PC-9 (cell line): Measurements from ENCODE around the gene JADE2. TPM values are rescaled to one million over a fixed set of nuclear protein-coding genes. Genes with fewer than 3 reads are reported as not detected.
"Not testable (repeated sequence)": the region's sequence is repeated elsewhere in the genome, so short reads cannot be mapped to it uniquely, and the experiment has no call there.

Experiments used
- BruUV-seq: library from RNA; stranded (reverse); fragments of 400-500 nt; replicated peaks from 2 replicates; lab custom pipeline; 2021; lab: Mats Ljungman, UMichigan
- CTCF ChIA-PET: fragments of 300-600 bp; sonication (Branson Sonifier 250); formaldehyde crosslinking; loops from one replicate; lab custom pipeline; 2022; ENCODE audit warnings: antibody characterized with exemption; lab: Charles Lee
- POLR2A ChIA-PET: fragments of 300-600 bp; sonication (Branson Sonifier 250); formaldehyde crosslinking; loops from one replicate; lab custom pipeline; 2022; ENCODE audit warnings: antibody characterized with exemption; ENCODE audit not compliant: unreplicated experiment; lab: Charles Lee
- DNase-seq, 2 experiments: peaks; one replicate each; pipeline versions ENCODE4 v3.0.0 to v3.0.0-alpha.2; 2015 to 2022; ENCODE audit warnings: mixed read lengths in 1 of 2
- H2AFZ ChIP-seq: fragments of 200-600 bp; sonication (generic); 2 replicates; pipeline ENCODE4 v1.8.1; 2017; ENCODE audit warnings: antibody characterized with exemption
- H3F3A ChIP-seq: fragments of 200-600 bp; sonication (generic); 2 replicates; pipeline ENCODE4 v1.8.1; 2017; ENCODE audit warnings: antibody characterized with exemption, mild to moderate bottlenecking, low read depth; ENCODE audit not compliant: insufficient read depth
- H3K27ac ChIP-seq: fragments of 200-600 bp; sonication (generic); 2 replicates; pipeline ENCODE4 v1.6.1; 2016; ENCODE audit warnings: mixed run types
- H3K27me3 ChIP-seq: fragments of 200-600 bp; sonication (generic); 2 replicates; pipeline ENCODE4 v1.6.1; 2016; ENCODE audit warnings: low read depth, mixed run types; ENCODE audit not compliant: insufficient read depth
- H3K36me3 ChIP-seq: fragments of 200-600 bp; sonication (generic); 2 replicates; pipeline ENCODE4 v1.6.1; 2016; ENCODE audit warnings: low read depth, mixed run types
- H3K4me1 ChIP-seq: fragments of 200-600 bp; sonication (generic); replicated peaks from 2 replicates; pipeline ENCODE4 v1.6.1; 2016; ENCODE audit warnings: mixed run types; ENCODE audit not compliant: insufficient read depth
- H3K4me2 ChIP-seq: fragments of 200-600 bp; sonication (generic); 2 replicates; pipeline ENCODE4 v1.6.1; 2017; ENCODE audit warnings: mixed run types
- H3K4me3 ChIP-seq: fragments of 200-600 bp; sonication (generic); 2 replicates; pipeline ENCODE4 v1.6.1; 2016; ENCODE audit warnings: mixed run types
- H3K79me2 ChIP-seq: fragments of 200-600 bp; sonication (generic); 2 replicates; pipeline ENCODE4 v1.6.1; 2017; ENCODE audit warnings: low read depth, mixed run types
- H3K9me2 ChIP-seq: fragments of 200-600 bp; sonication (generic); 2 replicates; pipeline ENCODE4 v1.8.1; 2017; ENCODE audit warnings: mild to moderate bottlenecking; ENCODE audit not compliant: insufficient read depth
- H3K9me3 ChIP-seq: fragments of 200-600 bp; sonication (generic); 2 replicates; pipeline ENCODE4 v1.8.1; 2016; ENCODE audit warnings: low read depth; ENCODE audit not compliant: insufficient read depth
- H4K20me1 ChIP-seq: fragments of 200-600 bp; sonication (generic); 2 replicates; pipeline ENCODE4 v1.8.1; 2017; ENCODE audit not compliant: insufficient read depth
- EZH2 ChIP-seq: fragments of 200-600 bp; sonication (generic); IDR thresholded peaks from 2 replicates; pipeline ENCODE4 v1.8.0; 2017; ENCODE audit warnings: antibody characterized with exemption, low read depth
- intact Hi-C: fragments of 100-400 bp; cut with micrococcal nuclease; formaldehyde crosslinking; loops from one replicate; pipeline ENCODE4 v1.10.0; 2022; ENCODE audit not compliant: unreplicated experiment
- total RNA-seq: library from RNA; stranded (reverse); gene quantifications from 2 replicates; pipeline ENCODE4 v1.2.3, GENCODE V29; 2021
- TF ChIP-seq, protein P1 (sequence below): fragments of 200-600 bp; sonication (generic); conservative IDR thresholded peaks from 2 replicates; pipeline ENCODE4 v1.6.1; 2017; ENCODE audit warnings: mixed run types, antibody characterized with exemption, mild to moderate bottlenecking, moderate library complexity

JADE2 gene
- total RNA-seq, 1 experiment from 2014 or later: 82.1 TPM

DNA sequence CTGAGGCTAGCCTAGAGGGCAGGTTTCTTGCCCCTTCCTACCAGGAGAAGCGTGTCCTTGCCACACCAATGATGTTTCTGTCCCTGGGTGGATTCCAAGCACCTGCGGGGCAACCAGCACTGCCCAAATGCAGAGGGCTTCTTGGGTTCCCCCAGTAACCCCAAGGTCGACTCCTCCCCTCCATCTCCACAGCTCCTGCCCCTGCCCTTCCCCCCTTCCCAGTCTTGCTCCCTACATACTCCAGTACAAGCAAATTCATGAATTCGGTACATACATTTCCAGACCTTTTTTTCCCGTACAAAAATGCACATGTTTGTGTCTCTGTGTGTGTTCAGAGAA is 12.8 kb upstream of the JADE2 start:
- peak overlapping the region; percentile 72 for H2AFZ ChIP-seq

DNA sequence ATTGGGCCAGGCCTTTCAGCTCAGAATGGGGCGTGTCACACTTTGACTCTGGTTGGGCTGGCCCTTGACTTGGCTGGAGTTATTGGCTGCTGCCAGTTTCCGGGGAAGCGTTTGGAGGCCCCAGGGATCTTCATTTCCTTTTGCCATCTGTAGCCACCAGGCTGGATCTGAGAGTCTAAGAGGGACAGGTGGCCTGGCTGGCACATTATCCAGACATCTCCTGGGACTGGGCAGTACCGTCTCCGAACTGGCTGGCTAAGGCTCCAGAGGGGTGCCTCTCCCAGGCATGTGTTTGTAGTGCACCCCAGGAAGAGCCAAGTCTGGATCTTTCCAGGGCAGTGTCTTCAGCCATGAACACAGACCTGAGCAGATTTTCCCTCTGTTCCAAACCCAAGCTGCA is 9.7 kb upstream of the JADE2 start:
- DNase-seq: no peak
- Histone ChIP-seq H3K27ac (no peak overlapping the region), H3K4me3 (no peak overlapping the region), H3K9me2 (no peaks in the 10 kb centered on the region), H3K79me2 (no peaks in the 10 kb centered on the region), H3K4me2 (no peak overlapping the region), H3F3A (peaks cover 29% of the 10 kb centered on the region), H4K20me1 (no peaks in the 10 kb centered on the region), H2AFZ (no peak overlapping the region), H3K27me3 (no peaks in the 10 kb centered on the region), H3K4me1 (peaks cover 26% of the 10 kb centered on the region), H3K9me3 (no peaks in the 10 kb centered on the region), H3K36me3 (no peaks in the 10 kb centered on the region)
- POLR2A ChIA-PET: no interaction called here
- TF ChIP-seq, protein P1, sequence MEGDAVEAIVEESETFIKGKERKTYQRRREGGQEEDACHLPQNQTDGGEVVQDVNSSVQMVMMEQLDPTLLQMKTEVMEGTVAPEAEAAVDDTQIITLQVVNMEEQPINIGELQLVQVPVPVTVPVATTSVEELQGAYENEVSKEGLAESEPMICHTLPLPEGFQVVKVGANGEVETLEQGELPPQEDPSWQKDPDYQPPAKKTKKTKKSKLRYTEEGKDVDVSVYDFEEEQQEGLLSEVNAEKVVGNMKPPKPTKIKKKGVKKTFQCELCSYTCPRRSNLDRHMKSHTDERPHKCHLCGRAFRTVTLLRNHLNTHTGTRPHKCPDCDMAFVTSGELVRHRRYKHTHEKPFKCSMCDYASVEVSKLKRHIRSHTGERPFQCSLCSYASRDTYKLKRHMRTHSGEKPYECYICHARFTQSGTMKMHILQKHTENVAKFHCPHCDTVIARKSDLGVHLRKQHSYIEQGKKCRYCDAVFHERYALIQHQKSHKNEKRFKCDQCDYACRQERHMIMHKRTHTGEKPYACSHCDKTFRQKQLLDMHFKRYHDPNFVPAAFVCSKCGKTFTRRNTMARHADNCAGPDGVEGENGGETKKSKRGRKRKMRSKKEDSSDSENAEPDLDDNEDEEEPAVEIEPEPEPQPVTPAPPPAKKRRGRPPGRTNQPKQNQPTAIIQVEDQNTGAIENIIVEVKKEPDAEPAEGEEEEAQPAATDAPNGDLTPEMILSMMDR: no peak
- TF ChIP-seq EZH2: no peak
- BruUV-seq: no TSS peak
- intact Hi-C loops: no loop called here
- CTCF ChIA-PET: no interaction called here

More for the DNA sequence above, 12.8 kb upstream of the JADE2 start:
- no peaks in the 10 kb centered on the region for H4K20me1 ChIP-seq
- H3K9me2 ChIP-seq: no peaks in the 10 kb centered on the region
- peak overlapping the region; percentile 92 for H3K27ac ChIP-seq
- peaks cover 58% of the 10 kb centered on the region for H3K4me1 ChIP-seq
- H3K36me3 ChIP-seq: no peaks in the 10 kb centered on the region
- no peaks in the 10 kb centered on the region for H3K27me3 ChIP-seq
- CTCF ChIA-PET: interaction anchor here (1.0 to 2.5 kb wide), 3 partner anchors 10 to 65 kb away, joined by 4 to 6 read pairs (median 5); no protein-coding TSS in a partner anchor
- POLR2A ChIA-PET: interaction anchor here (0.7 to 1.4 kb wide), 2 partner anchors 12 to 108 kb away, joined by 4 to 9 read pairs; no protein-coding TSS in a partner anchor
- peaks cover 52% of the 10 kb centered on the region for H3F3A ChIP-seq
- peaks cover 14% of the 10 kb centered on the region; the same call in 1 of the 2 replicates for H3K79me2 ChIP-seq
- peak overlapping the region; percentile 73 for H3K4me2 ChIP-seq
- peak overlapping the region; percentile 43; the same call in 1 of the 2 replicates for H3K4me3 ChIP-seq
- TF ChIP-seq, protein P1: no peak
- TF ChIP-seq EZH2: no peak
- intact Hi-C loops: loop anchor here (1.0 to 5.0 kb wide), 4 partner anchors 73 to 210 kb away; partner anchors contain the start of genes CDKN2AIPNL and UBE2B
- BruUV-seq: no TSS peak
- H3K9me3 ChIP-seq: no peaks in the 10 kb centered on the region
- no peak for DNase-seq

DNA sequence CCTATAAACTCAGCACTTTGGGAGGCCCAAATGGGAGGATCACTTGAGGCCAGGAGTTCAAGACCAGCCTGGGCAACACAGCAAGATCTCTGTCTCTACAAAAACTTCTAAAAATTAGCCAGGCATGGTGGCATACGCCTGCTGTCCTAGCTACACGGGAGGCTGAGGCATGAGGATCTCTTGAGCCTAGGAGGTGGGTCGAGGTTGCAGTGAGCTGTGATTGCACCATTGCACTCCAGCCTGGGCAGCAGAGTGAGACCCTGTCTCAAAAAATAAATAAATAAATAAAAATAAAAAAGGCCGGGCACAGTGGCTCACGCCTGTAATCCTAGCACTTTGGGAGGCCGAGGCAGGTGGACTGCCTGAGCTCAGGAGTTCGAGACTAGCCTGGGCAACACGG is 8.5 kb upstream of the JADE2 start:
- BruUV-seq, DNase-seq, intact Hi-C loops, H3K9me3 ChIP-seq, H3K4me2 ChIP-seq, H4K20me1 ChIP-seq, H2AFZ ChIP-seq, H3K27me3 ChIP-seq, POLR2A ChIA-PET, H3K27ac ChIP-seq, H3K79me2 ChIP-seq, H3K4me3 ChIP-seq, H3K9me2 ChIP-seq, CTCF ChIA-PET, H3K36me3 ChIP-seq: not testable (repeated sequence)
- peaks cover 14% of the 10 kb centered on the region for H3K4me1 ChIP-seq
- peaks cover 17% of the 10 kb centered on the region; the same call in 1 of the 2 replicates for H3F3A ChIP-seq

DNA sequence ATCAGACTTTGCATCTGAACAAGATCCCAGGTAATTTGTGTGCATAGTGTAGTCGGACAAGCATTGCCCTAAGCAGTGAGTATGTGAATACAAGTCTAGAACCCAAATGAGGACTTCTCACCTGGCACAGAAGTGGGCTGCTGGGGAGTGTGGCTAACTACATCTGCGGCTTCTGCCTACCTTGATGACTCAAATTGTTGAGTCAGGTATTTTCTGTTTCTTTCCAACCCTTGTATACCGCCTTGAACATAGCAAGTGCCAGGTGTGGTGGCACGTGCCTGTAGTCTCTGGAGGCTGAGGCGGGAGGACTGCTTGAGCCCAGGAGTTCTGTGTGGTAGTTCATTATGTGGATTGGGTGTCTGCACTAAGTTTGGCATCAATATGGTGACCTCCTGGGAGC is 7.9 kb upstream of the JADE2 start:
- H4K20me1 ChIP-seq: no peaks in the 10 kb centered on the region
- ChIA-PET POLR2A (no interaction called here), CTCF (no interaction called here)
- H3K4me2 ChIP-seq: no peak overlapping the region
- no peaks in the 10 kb centered on the region for H3K9me2 ChIP-seq
- H3K4me1 ChIP-seq: peaks cover 8% of the 10 kb centered on the region
- no peak overlapping the region for H3K27ac ChIP-seq
- H3K9me3 ChIP-seq: no peaks in the 10 kb centered on the region
- no peak for DNase-seq
- H3K4me3 ChIP-seq: no peak overlapping the region
- intact Hi-C loops: no loop called here
- H3F3A ChIP-seq: peaks cover 11% of the 10 kb centered on the region; the same call in 1 of the 2 replicates
- H3K36me3 ChIP-seq: no peaks in the 10 kb centered on the region
- no peaks in the 10 kb centered on the region for H3K79me2 ChIP-seq
- H3K27me3 ChIP-seq: no peaks in the 10 kb centered on the region
- TF ChIP-seq, protein P1: no peak
- no peak for TF ChIP-seq EZH2
- H2AFZ ChIP-seq: no peak overlapping the region
- no TSS peak for BruUV-seq
